K562 (cell line): ENCODE data around the gene KCNMB2. TPM values are rescaled to one million over a fixed set of nuclear protein-coding genes. Genes with fewer than 3 reads are reported as not detected.

ENCODE experiments used
- BACH1 ChIP-seq: fragments of 200-800 bp; sonication (Bioruptor generic); IDR thresholded peaks from 2 replicates; pipeline ENCODE4 v1.6.1; 2016; ENCODE audit warnings: missing genetic modification characterization, missing compliant biosample characterization
- BCOR ChIP-seq: fragments of 450-650 bp; IDR thresholded peaks from 2 replicates; pipeline ENCODE4 v1.6.1; 2016
- TGIF2 ChIP-seq: sonication (generic); formaldehyde crosslinking; IDR thresholded peaks from 2 replicates; pipeline ENCODE4 v1.8.1; 2022; ENCODE audit warnings: mild to moderate bottlenecking, missing genetic modification reagents, moderate library complexity
- YBX1 ChIP-seq: fragments of 450-650 bp; IDR thresholded peaks from 2 replicates; pipeline ENCODE4 v1.7.1; 2016; ENCODE audit warnings: mild to moderate bottlenecking
- ZBTB11 ChIP-seq, 3 experiments: fragments of 200-800 bp in 1 of 3; fragments of 250-450 bp in 1 of 3; fragments of 450-650 bp in 1 of 3; sonication (Bioruptor Pico) in 1 of 3; sonication (Bioruptor generic) in 1 of 3; formaldehyde crosslinking in 1 of 3; IDR thresholded peaks; 2 replicates each; pipeline versions ENCODE4 v1.6.1 to v1.8.0; 2016 to 2022; ENCODE audit warnings: mild to moderate bottlenecking in 2 of 3, missing genetic modification characterization in 2 of 3, missing compliant biosample characterization in 1 of 3, moderate library complexity in 1 of 3
- ZNF518B ChIP-seq: fragments of 250-450 bp; sonication (Bioruptor Pico); IDR thresholded peaks from 2 replicates; pipeline ENCODE4 v1.5.0; 2021; ENCODE audit warnings: mild to moderate bottlenecking, moderate library complexity
- polyA plus RNA-seq, 8 experiments: library from polyadenylated mRNA; depleted of rRNA in 4 of 8; stranded (reverse) in 5 of 8; unstranded in 3 of 8; fragments of >200 nt; fragmentation: Nextera tagmentation in 2 of 8; fragmentation: Illumina TruSeq in 1 of 8; extraction: Ambion mirVana in 2 of 8; extraction: Trizol in 1 of 8; gene quantifications; 2 replicates each; pipeline versions ENCODE4 v1.2.1 to v1.2.3, GENCODE V29; 2011 to 2014; ENCODE audit warnings: inconsistent platforms in 1 of 8, missing spikeins in 1 of 8
- total RNA-seq, 7 experiments: library from RNA; depleted of rRNA in 6 of 7; stranded (reverse); fragments of >200 nt in 6 of 7; fragmentation: Illumina TruSeq in 2 of 7; extraction: Trizol in 2 of 7; gene quantifications; 2 replicates each; pipeline versions ENCODE4 v1.2.1 to v1.2.3, GENCODE V29; 2011 to 2021; ENCODE audit warnings: low replicate concordance in 1 of 7

The KCNMB2 gene
- total and polyA plus RNA-seq, 9 of the 15 experiments (the other 6 are each of a cell fraction or from before 2014, with no cell fraction given) = 0.04 to 0.15 TPM; not detected in 7

GRCh38 chr3:178584722-178585380 lies 48.6 kb downstream of the KCNMB2 start (continued):
- TF ChIP-seq ZBTB11 (CRISPR knock-in tag; IDR thresholded peaks at IDR 0.05) (no peak), BCOR (no peak), YBX1 (no peak), TGIF2 (CRISPR knock-in tag) (no peak), ZNF518B (no peak), BACH1 (tag) (no peak)
